ENCODE measurements around the gene RTKN2. TPM values are rescaled to one million over a fixed set of nuclear protein-coding genes. Genes with fewer than 3 reads are reported as not detected.

RTKN2 gene
- total and polyA plus RNA-seq, 2 of the 4 experiments (the other 2 are of a cell fraction) = 0.75 to 0.90 TPM

GRCh38 chr10:62317257-62317656 lies 48.6 kb upstream of the RTKN2 start:
- H3K27ac ChIP-seq (ENCODE audit: insufficient read depth, low read length) = no peak overlapping the region
- no peak overlapping the region for H2AK5ac ChIP-seq (ENCODE audit: low read depth, low read length)
- H4K5ac ChIP-seq (ENCODE audit: low read depth, low read length) = no peak overlapping the region
- no CpG with 5 or more reads among the region's 6 CpGs for WGBS, 2 experiments (ENCODE audit: extremely low coverage in 2 of 2, insufficient read length in 1 of 2)
- H2BK15ac ChIP-seq (ENCODE audit: low read depth, low read length) = no peak overlapping the region
- H2BK20ac ChIP-seq (ENCODE audit: low read depth, low read length) = no peak overlapping the region
- H3K4ac ChIP-seq (ENCODE audit: low read depth, low read length) = no peak overlapping the region
- ChIA-PET CTCF (no interaction called here), POLR2A (ENCODE audit: unreplicated experiment) (no interaction called here)
- no peak overlapping the region for H3K9ac ChIP-seq (ENCODE audit: low read depth, low read length)
- no peak overlapping the region for H3K14ac ChIP-seq (replicated peaks; ENCODE audit: low read depth, low read length)
- no peak overlapping the region for H2AFZ ChIP-seq (replicated peaks; ENCODE audit: low read length, poor library complexity)
- no peaks in the 10 kb centered on the region for H3K4me1 ChIP-seq (ENCODE audit: control insufficient read depth, insufficient read depth, low read length)
- H2BK120ac ChIP-seq (ENCODE audit: low read depth, low read length) = no peak overlapping the region
- no peaks in the 10 kb centered on the region; the same call in none of the 2 replicates for H3K27me3 ChIP-seq (ENCODE audit: control insufficient read depth, insufficient read depth, low read length)
- DNase-seq (no peak), ATAC-seq (ENCODE audit: low read depth) (no peak)
- H3K18ac ChIP-seq (ENCODE audit: low read depth, low read length) = no peak overlapping the region
- dilution Hi-C loops (cut with HindIII; ENCODE audit: low sequenced_read_pairs, unreplicated experiment) (no loop called here), in situ Hi-C loops (cut with MboI; ENCODE audit: low sequenced_read_pairs) (no loop called here), intact Hi-C loops (cut with micrococcal nuclease) (loop anchor here (5.0 kb wide), 1 partner anchor 35 kb away; no protein-coding TSS in a partner anchor)
- TF ChIP-seq RCOR1 (IDR thresholded peaks at IDR 0.05; ENCODE audit: insufficient replicate concordance, low read length) (no peak), CHD1 (IDR thresholded peaks at IDR 0.05; ENCODE audit: low read depth, low read length) (no peak), MAFK (IDR thresholded peaks at IDR 0.05; ENCODE audit: low read depth, low read length) (no peak), BHLHE40 (IDR thresholded peaks at IDR 0.05; ENCODE audit: low read depth, low read length) (no peak), RAD21 (IDR thresholded peaks at IDR 0.05; ENCODE audit: low read length) (no peak), MXI1 (IDR thresholded peaks at IDR 0.05; ENCODE audit: borderline replicate concordance, low read depth, low read length) (no peak), FOS (IDR thresholded peaks at IDR 0.05; ENCODE audit: low read depth, low read length) (no peak), MAZ (IDR thresholded peaks at IDR 0.05; ENCODE audit: borderline replicate concordance, low read depth, low read length) (no peak), USF2 (IDR thresholded peaks at IDR 0.05; ENCODE audit: low read depth, low read length) (no peak), CTCF (conservative IDR thresholded peaks at IDR 0.05; ENCODE audit: low read depth, low read length) (no peak), ELK1 (IDR thresholded peaks at IDR 0.05; ENCODE audit: borderline replicate concordance, low read depth, low read length) (no peak), POLR2A (IDR thresholded peaks at IDR 0.05; ENCODE audit: low read depth, low read length) (no peak)
- H3K79me1 ChIP-seq (ENCODE audit: low read depth in 1 of 2, low read length in 2 of 2) = no peaks in the 10 kb centered on the region
- no peak overlapping the region for H2BK5ac ChIP-seq (ENCODE audit: low read depth, low read length, poor library complexity, severe bottlenecking)
- H3K36me3 ChIP-seq (ENCODE audit: control insufficient read depth, insufficient read depth, low read length) = no peaks in the 10 kb centered on the region
- no peaks in the 10 kb centered on the region for H3K9me1 ChIP-seq (ENCODE audit: insufficient read depth, low read length)
- H4K91ac ChIP-seq (ENCODE audit: insufficient read depth, low read depth, low read length) = no peak overlapping the region
- no peaks in the 10 kb centered on the region for H4K20me1 ChIP-seq (ENCODE audit: insufficient read depth, low read length)
- H3K4me3 ChIP-seq (ENCODE audit: insufficient read depth, low read depth, low read length) = no peak overlapping the region
- no peak overlapping the region for H2AK9ac ChIP-seq (replicated peaks; ENCODE audit: low read depth, low read length, poor library complexity)
- no peak overlapping the region for H3K56ac ChIP-seq (ENCODE audit: extremely low read depth, insufficient read depth, low read length)
- H3K4me2 ChIP-seq (ENCODE audit: low read depth, low read length) = no peak overlapping the region
- H3K23ac ChIP-seq (ENCODE audit: low read depth, low read length) = no peak overlapping the region
- no TSS peak for BruUV-seq (replicated peaks)
- H3K9me3 ChIP-seq (ENCODE audit: control insufficient read depth, insufficient read depth, low read length) = no peaks in the 10 kb centered on the region
- H4K8ac ChIP-seq (ENCODE audit: low read depth in 2 of 2, low read length in 2 of 2) = no peak overlapping the region

Measured in IMR-90 (cell line).